NOMO-1 treated with dmso at 0.1 percent for 144 hours (cell line): Measurements from ENCODE around the gene STPG3.

ENCODE experiments used
- DNase-seq: peaks from one replicate; lab custom pipeline; 2025; ENCODE audit not compliant: unreplicated experiment; lab: John Stamatoyannopoulos, UW

STPG3 gene

GRCh38 chr9:137221506-137222111 lies 29.5 kb upstream of the STPG3 start:
- no peak for DNase-seq

- no peak for DNase-seq
Measured at GRCh38 chr9:137222190-137223077, 28.7 kb upstream of the STPG3 start, which contains the start of gene RNF208. TSS of gene RNF208 (minus strand) at chr9:137222240. CDS start at chr9:137221212, 1,028 bp downstream.

GRCh38 chr9:137223078-137223970 lies 27.8 kb upstream of the STPG3 start:
- peak; percentile 98 for DNase-seq

- no peak for DNase-seq
Measured at GRCh38 chr9:137224830-137225694, 26.0 kb upstream of the STPG3 start, which contains the start of gene CYSRT1. TSS of gene CYSRT1 (plus strand) at chr9:137225174. CDS start at chr9:137225622, 448 bp downstream.

- DNase-seq = no peak
Measured at GRCh38 chr9:137225699-137226331, 25.3 kb upstream of the STPG3 start.

GRCh38 chr9:137226338-137227053 lies 24.6 kb upstream of the STPG3 start:
- no peak for DNase-seq

- peak; percentile 67 for DNase-seq
Measured at GRCh38 chr9:137227054-137227852, 23.8 kb upstream of the STPG3 start, which contains the start of gene RNF224. TSS of gene RNF224 (plus strand) at chr9:137227502. CDS start at chr9:137228336, 834 bp downstream.

- no peak for DNase-seq
Measured at GRCh38 chr9:137227853-137228505, 23.1 kb upstream of the STPG3 start.

GRCh38 chr9:137228506-137228967 lies 22.5 kb upstream of the STPG3 start:
- no peak for DNase-seq

- DNase-seq = no peak
Measured at GRCh38 chr9:137228968-137229896, 21.9 kb upstream of the STPG3 start.

GRCh38 chr9:137229903-137230704 lies 21.0 kb upstream of the STPG3 start:
- no peak for DNase-seq

- DNase-seq = no peak
Measured at GRCh38 chr9:137230705-137231371, 20.2 kb upstream of the STPG3 start, which contains the start of gene SLC34A3. TSS of gene SLC34A3 (plus strand) at chr9:137230901. CDS start at chr9:137231703, 802 bp downstream.

- no peak for DNase-seq
Measured at GRCh38 chr9:137231372-137232039, 19.6 kb upstream of the STPG3 start.

GRCh38 chr9:137232101-137232500 lies 19.0 kb upstream of the STPG3 start:
- no peak for DNase-seq
